K562 (cell line): ENCODE measurements around the gene SCAMP1. TPM values are rescaled to one million over a fixed set of nuclear protein-coding genes. Genes with fewer than 3 reads are reported as not detected.

ENCODE experiments used
- ATF7 ChIP-seq: fragments of 450-650 bp; IDR thresholded peaks from 2 replicates; pipeline ENCODE4 v1.7.1; 2014; ENCODE audit warnings: mild to moderate bottlenecking, moderate library complexity
- BACH1 ChIP-seq: fragments of 200-800 bp; sonication (Bioruptor generic); IDR thresholded peaks from 2 replicates; pipeline ENCODE4 v1.6.1; 2016; ENCODE audit warnings: missing genetic modification characterization, missing compliant biosample characterization
- EHMT2 ChIP-seq: fragments of 450-650 bp; IDR thresholded peaks from 2 replicates; pipeline ENCODE4 v1.6.1; 2018; ENCODE audit warnings: antibody characterized with exemption
- ERF ChIP-seq: fragments of 450-650 bp; formaldehyde crosslinking; IDR thresholded peaks from 2 replicates; pipeline ENCODE4 v1.4.0; 2020; ENCODE audit warnings: mild to moderate bottlenecking, mixed read lengths
- FOXA3 ChIP-seq, 2 experiments: fragments of 450-650 bp in 1 of 2; sonication (generic) in 1 of 2; formaldehyde crosslinking; IDR thresholded peaks in 1 of 2; conservative IDR thresholded peaks in 1 of 2; 2 replicates each; pipeline versions ENCODE4 v1.4.0 to v1.8.0; 2020 to 2022; ENCODE audit warnings: mild to moderate bottlenecking in 2 of 2, missing genetic modification reagents in 1 of 2
- HMGXB4 ChIP-seq: sonication (generic); formaldehyde crosslinking; IDR thresholded peaks from 2 replicates; pipeline ENCODE4 v1.8.1; 2023; ENCODE audit warnings: mild to moderate bottlenecking, missing genetic modification reagents
- NFIX ChIP-seq: fragments of 250-450 bp; sonication (Bioruptor Pico); IDR thresholded peaks from 2 replicates; pipeline ENCODE4 v1.4.0; 2020; ENCODE audit warnings: low read depth, mild to moderate bottlenecking, moderate library complexity
- NONO ChIP-seq, 2 experiments: fragments of 200-400 bp in 1 of 2; fragments of 450-650 bp in 1 of 2; formaldehyde crosslinking in 1 of 2; IDR thresholded peaks; 2 replicates each; pipeline ENCODE4 v1.6.1; 2017; ENCODE audit warnings: low read depth in 2 of 2, mild to moderate bottlenecking in 2 of 2, moderate library complexity in 2 of 2, low read length in 1 of 2
- PKNOX1 ChIP-seq: fragments of 450-650 bp; IDR thresholded peaks from 2 replicates; pipeline ENCODE4 v1.6.1; 2016
- POLR2H ChIP-seq: IDR thresholded peaks from 2 replicates; pipeline ENCODE4 v1.6.1; 2016; ENCODE audit warnings: missing genetic modification characterization, low read depth, mild to moderate bottlenecking, control low read depth, missing compliant biosample characterization, moderate library complexity
- SETDB1 ChIP-seq: IDR thresholded peaks from one replicate; pipeline ENCODE4 v1.6.1; 2012; ENCODE audit warnings: low read length, control low read depth, inconsistent platforms
- SIRT6 ChIP-seq: IDR thresholded peaks from one replicate; pipeline ENCODE4 v1.6.1; 2012; ENCODE audit warnings: low read depth, mild to moderate bottlenecking, control low read depth, inconsistent platforms, low read length, moderate library complexity
- TRIM28 ChIP-seq: fragments of 450-650 bp; IDR thresholded peaks from 2 replicates; pipeline ENCODE4 v1.6.1; 2017
- ZBTB40 ChIP-seq, 2 experiments: fragments of 450-650 bp in 1 of 2; sonication (generic) in 1 of 2; formaldehyde crosslinking in 1 of 2; IDR thresholded peaks; 2 replicates each; pipeline versions ENCODE4 v1.7.1 to v1.9.0; 2016 to 2022; ENCODE audit warnings: inconsistent platforms in 1 of 2, mild to moderate bottlenecking in 1 of 2, missing genetic modification reagents in 1 of 2
- polyA plus RNA-seq, 8 experiments: library from polyadenylated mRNA; depleted of rRNA in 4 of 8; stranded (reverse) in 5 of 8; unstranded in 3 of 8; fragments of >200 nt; fragmentation: Nextera tagmentation in 2 of 8; fragmentation: Illumina TruSeq in 1 of 8; extraction: Ambion mirVana in 2 of 8; extraction: Trizol in 1 of 8; gene quantifications; 2 replicates each; pipeline versions ENCODE4 v1.2.1 to v1.2.3, GENCODE V29; 2011 to 2014; ENCODE audit warnings: inconsistent platforms in 1 of 8, missing spikeins in 1 of 8
- total RNA-seq, 7 experiments: library from RNA; depleted of rRNA in 6 of 7; stranded (reverse); fragments of >200 nt in 6 of 7; fragmentation: Illumina TruSeq in 2 of 7; extraction: Trizol in 2 of 7; gene quantifications; 2 replicates each; pipeline versions ENCODE4 v1.2.1 to v1.2.3, GENCODE V29; 2011 to 2021; ENCODE audit warnings: low replicate concordance in 1 of 7

The SCAMP1 gene
- total and polyA plus RNA-seq, 9 of the 15 experiments (the other 6 are each of a cell fraction or from before 2014, with no cell fraction given): 5.4 to 23.9 (median 13.8) TPM

GRCh38 chr5:78359831-78360673, at the start of gene SCAMP1 (continued):
- TF ChIP-seq HMGXB4 (no peak; the same call in 1 of the 2 replicates), EHMT2 (0 out of 2 replicates have a peak, but pooled peaks have one; percentile 10), FOXA3 (CRISPR knock-in tag; conservative IDR thresholded peaks at IDR 0.05 in 1 of 2, IDR thresholded peaks at IDR 0.05 in 1 of 2) (no peak), SIRT6 (no peak), POLR2H (tag) (peak; percentile 68), ZBTB40 (IDR thresholded peaks at IDR 0.05) (peak; percentile 71), ZBTB40 (CRISPR knock-in tag; IDR thresholded peaks at IDR 0.05) (no peak), NONO (IDR thresholded peaks at IDR 0.05; ENCODE audit: low read depth in 2 of 2, low read length in 1 of 2) (peak in 1 of 2 experiments; percentile 27; a peak in 1 of 4 replicates), SETDB1 (no peak), BACH1 (tag) (no peak), PKNOX1 (no peak), ATF7 (peak; percentile 70), ERF (CRISPR knock-in tag) (no peak), TRIM28 (no peak), NFIX (CRISPR knock-in tag) (no peak)
